Measurements from ENCODE around the gene FRMD4A. TPM values are rescaled to one million over a fixed set of nuclear protein-coding genes. Genes with fewer than 3 reads are reported as not detected.

Gene FRMD4A
- total RNA-seq, 1 experiment from 2014 or later: 19.6 TPM

DNA sequence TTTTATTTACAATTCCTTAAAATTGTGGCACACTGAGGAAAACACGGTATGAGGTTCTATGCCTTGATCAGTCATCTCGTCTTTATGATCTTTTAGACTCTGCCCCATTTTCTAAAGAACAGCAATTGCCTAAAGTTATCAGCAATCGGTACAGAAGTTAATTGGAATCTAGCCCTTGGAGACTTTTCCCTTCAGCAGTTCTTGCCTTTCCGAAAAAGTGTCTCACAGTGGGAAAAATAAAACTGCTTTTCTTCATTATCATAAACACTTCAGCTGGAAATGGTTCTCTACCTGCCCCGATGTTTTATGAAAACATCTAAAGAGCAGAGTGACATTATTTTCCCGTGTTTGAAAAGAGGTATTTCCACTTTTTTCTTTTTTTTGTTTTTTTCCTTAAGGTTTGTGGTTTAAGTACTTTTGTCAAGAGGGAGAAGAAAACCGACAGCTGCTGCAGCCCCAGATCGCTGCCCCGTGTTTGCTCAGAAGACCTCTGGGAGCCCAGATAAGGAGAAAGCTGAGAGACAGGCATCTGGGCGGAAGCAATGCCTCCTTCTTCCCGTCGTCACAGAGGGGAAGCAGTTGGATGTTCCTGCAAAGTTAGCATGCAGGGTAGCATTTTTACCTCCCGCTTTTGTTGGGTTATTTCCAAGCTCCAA, 149.7 kb downstream of the FRMD4A start:
- Mint-ChIP-seq H3K27ac (no peak overlapping the region), H3K9me3 (no peaks in the 10 kb centered on the region; a peak in 1 of 5 replicates), H3K36me3 (ENCODE audit: insufficient read depth in 1 of 3, low read depth in 3 of 3) (no peaks in the 10 kb centered on the region), H3K4me1 (peaks cover 16% of the 10 kb centered on the region in 2 experiments), H3K4me3 (no peak overlapping the region), H3K27me3 (ENCODE audit: low read depth) (peaks cover 2% of the 10 kb centered on the region)
- Histone ChIP-seq H3K79me2 (ENCODE audit: insufficient read depth, low read length) (no peaks in the 10 kb centered on the region), H3K56ac (ENCODE audit: insufficient read length, low read depth, low read length) (no peak overlapping the region), H3K23me2 (ENCODE audit: insufficient read length, low read depth, low read length, poor library complexity, severe bottlenecking) (no peaks in the 10 kb centered on the region), H2BK20ac (ENCODE audit: low read depth, low read length, poor library complexity, severe bottlenecking) (no peak overlapping the region), H2BK5ac (ENCODE audit: insufficient read length, low read length) (no peak overlapping the region), H2BK15ac (ENCODE audit: low read depth, low read length) (no peak overlapping the region), H2BK120ac (ENCODE audit: low read depth, low read length, poor library complexity, severe bottlenecking) (no peak overlapping the region), H3K9me3 (ENCODE audit: control insufficient read depth, low read depth, low read length) (no peaks in the 10 kb centered on the region), H3K4me2 (ENCODE audit: insufficient read depth, insufficient read length, low read length) (no peak overlapping the region), H3K27ac (ENCODE audit: insufficient read length, low read depth, low read length) (no peak overlapping the region), H2BK12ac (ENCODE audit: insufficient read length, low read depth, low read length) (no peak overlapping the region), H3K9ac (ENCODE audit: extremely low read depth, insufficient read length, low read length) (no peak overlapping the region), H4K20me1 (ENCODE audit: control insufficient read depth, insufficient read depth, insufficient read length) (no peaks in the 10 kb centered on the region), H3K4me1 (ENCODE audit: insufficient read depth, low read length) (no peaks in the 10 kb centered on the region), H3K4ac (ENCODE audit: low read depth, low read length) (no peak overlapping the region), H2AK5ac (ENCODE audit: insufficient read length, low read length) (no peak overlapping the region), H4K5ac (ENCODE audit: insufficient read length, low read depth, low read length) (no peak overlapping the region), H3K27me3 (ENCODE audit: insufficient read depth, low read length) (no peaks in the 10 kb centered on the region), H3K14ac (ENCODE audit: insufficient read depth, low read length) (no peak overlapping the region; the same call in 1 of the 2 replicates), H2AFZ (ENCODE audit: low read length) (no peak overlapping the region), H3K79me1 (ENCODE audit: insufficient read depth, low read depth, low read length, poor library complexity, severe bottlenecking) (no peaks in the 10 kb centered on the region), H3K23ac (ENCODE audit: insufficient read length, low read depth, low read length) (no peak overlapping the region), H4K91ac (ENCODE audit: insufficient read length, low read depth, low read length) (no peak overlapping the region), H3K18ac (ENCODE audit: insufficient read length, low read depth, low read length) (no peak overlapping the region), H4K8ac (replicated peaks; ENCODE audit: insufficient read length, low read depth, low read length) (no peak overlapping the region), H3T11ph (ENCODE audit: low read length) (no peak overlapping the region)
- no peak for DNase-seq
- TF ChIP-seq CTCF (conservative IDR thresholded peaks at IDR 0.05): no peak
- WGBS (ENCODE audit: extremely low coverage, insufficient read length, low lambda C conversion rate): no CpG with 5 or more reads among the region's 13 CpGs

All from H9 (cell line).